Heart left ventricle (tissue), 16 donors: ENCODE data around the gene ARL11. TPM values are rescaled to one million over a fixed set of nuclear protein-coding genes. Genes with fewer than 3 reads are reported as not detected.

ENCODE experiments used
- ATAC-seq, 4 donors: fragments of 200-7000 bp; cut with Tn5 transposase; one replicate each; pipeline ENCODE4 v1.9.1; 2020 to 2022; ENCODE audit warnings: moderate library complexity in 4 of 4, mild to moderate bottlenecking in 3 of 4, moderate number of reproducible peaks in 1 of 4
- DNase-seq, 5 donors: peaks; one replicate each; pipeline ENCODE4 v3.0.0-alpha.2; 2020
- H3K27ac ChIP-seq, 12 donors: fragments of 200-600 bp; sonication (generic) in 4 of 12; one replicate each; pipeline versions ENCODE4 v1.5.0 to v1.8.0; 2016 to 2022; ENCODE audit warnings: mild to moderate bottlenecking in 2 of 12
- H3K27me3 ChIP-seq, 9 donors: fragments of 200-600 bp; sonication (generic) in 2 of 9; one replicate each; pipeline versions ENCODE4 v1.5.1 to v1.8.0; 2016 to 2022; ENCODE audit warnings: mild to moderate bottlenecking in 3 of 9
- H3K36me3 ChIP-seq, 9 donors: fragments of 200-600 bp; sonication (generic) in 2 of 9; one replicate each; pipeline versions ENCODE4 v1.5.0 to v1.8.0; 2018 to 2022; ENCODE audit warnings: mild to moderate bottlenecking in 2 of 9
- H3K4me1 ChIP-seq, 12 donors: fragments of 200-600 bp; sonication (generic) in 4 of 12; one replicate each; pipeline versions ENCODE4 v1.5.0 to v1.8.0; 2016 to 2022; ENCODE audit warnings: mild to moderate bottlenecking in 3 of 12
- H3K4me3 ChIP-seq, 12 donors: fragments of 200-600 bp; sonication (generic) in 4 of 12; one replicate each; pipeline versions ENCODE4 v1.5.0 to v1.8.0; 2017 to 2022; ENCODE audit warnings: mild to moderate bottlenecking in 9 of 12, moderate library complexity in 4 of 12
- H3K9me3 ChIP-seq, 12 donors: fragments of 200-600 bp; sonication (generic) in 4 of 12; one replicate each; pipeline versions ENCODE4 v1.5.0 to v1.8.0; 2016 to 2022; ENCODE audit warnings: mild to moderate bottlenecking in 1 of 12
- POLR2A ChIP-seq, 2 donors: fragments of 450-650 bp; IDR thresholded peaks; one replicate each; pipeline ENCODE4 v1.6.1; 2017; ENCODE audit warnings: antibody characterized with exemption in 2 of 2, mild to moderate bottlenecking in 2 of 2, moderate library complexity in 2 of 2
- WGBS, 4 donors: extraction: QIAGEN DNeasy Blood & Tissue Kit in 2 of 4; methylation state at CpG; one replicate each; pipeline versions ENCODE4 v1.1.5 to v1.1.7; 2013 to 2018; 5-methylcytosine and 5-hydroxymethylcytosine counted together
- intact Hi-C, 10 donors: fragments of 100-400 bp; cut with DNase I; formaldehyde crosslinking; loops; one replicate each; pipeline versions ENCODE4 v1.11.1 to v1.14.2; 2022
- long read RNA-seq, 3 donors: library from polyadenylated mRNA; unstranded; transcript quantifications; one replicate each; pipeline ENCODE4 v2.0.0, GENCODE V29; 2020 to 2021
- polyA plus RNA-seq, 2 donors: library from polyadenylated mRNA; stranded (reverse); fragments of 200-250 nt; gene quantifications; one replicate each; pipeline ENCODE4 v1.2.3, GENCODE V29; 2013
- total RNA-seq, 9 donors: library from RNA; depleted of rRNA in 2 of 9; stranded (reverse); fragments of >200 nt in 2 of 9; fragmentation: NEBNext Ultra II Directional in 3 of 9; extraction: Animal tissue kit (Norgen Biotek cat#: 25700) in 3 of 9; gene quantifications; one replicate each; pipeline versions ENCODE4 v1.1.0 to v1.2.4, GENCODE V29; 2016 to 2023
- TF ChIP-seq, protein P1 (sequence below), 12 donors: fragments of 200-600 bp; sonication (generic) in 4 of 12; IDR thresholded peaks; one replicate each; pipeline versions ENCODE4 v1.5.0 to v1.8.0; 2018 to 2022; ENCODE audit warnings: antibody characterized with exemption in 12 of 12, mild to moderate bottlenecking in 5 of 12
- donor health status: ischemic (EF 13 %, LVEDD 7.1; RV severe dilation, severe dysfunction).
- donor health status: healthy with polysubstance abuse.
- donor health status: DM: no; HTN: yes; CAD: no.
- donor health status: DM: no; HTN: no; CAD: no.
- donor health status: ischemic (EF 25% LVEDD 6.9; RV normal size, moderate dysfunction).
- donor health status: ischemic (EF 25% LVEDD 5.7; RV mildly dilated, moderate dysfunction).
- donor health status: healthy.
- donor health status: DM: yes; HTN: yes; CAD: no.
- donor health status: ischemic (EF 35%, LVEDD 5.7; RV mildly dilated, moderate dysfunction).
- donor health status: nonischemic (EF 11% LVEDD 7.7; RV severe dilation, severe dysfunction).
- donor health status: DM: yes; HTN: yes; CAD: no.
- donor health status: PGD.
- donor health status: ischemic (EF 29% LVEDD 5.4; RV normal size, mild dysfunction).
- donor health status: nonischemic (EF 23%, LVEDD 6.1; RV moderate dilation, normal function).

ARL11 gene
- 1 to 10 TPM in 1 of 9 donors, under 1 TPM in 8; 0.13 to 3.0 (median 0.30) TPM for total RNA-seq
- under 1 TPM; 0.32 to 0.34 TPM for polyA plus RNA-seq
- long read RNA-seq, donor 1, result 0 reads
- long read RNA-seq, donor 2, result 0 reads
- long read RNA-seq, donor 3, partial matches to known transcripts, result 0 of 1 reads
- long read RNA-seq, donor 3, other reads (novel, unspliced or antisense), result 0 of 1 reads

DNA sequence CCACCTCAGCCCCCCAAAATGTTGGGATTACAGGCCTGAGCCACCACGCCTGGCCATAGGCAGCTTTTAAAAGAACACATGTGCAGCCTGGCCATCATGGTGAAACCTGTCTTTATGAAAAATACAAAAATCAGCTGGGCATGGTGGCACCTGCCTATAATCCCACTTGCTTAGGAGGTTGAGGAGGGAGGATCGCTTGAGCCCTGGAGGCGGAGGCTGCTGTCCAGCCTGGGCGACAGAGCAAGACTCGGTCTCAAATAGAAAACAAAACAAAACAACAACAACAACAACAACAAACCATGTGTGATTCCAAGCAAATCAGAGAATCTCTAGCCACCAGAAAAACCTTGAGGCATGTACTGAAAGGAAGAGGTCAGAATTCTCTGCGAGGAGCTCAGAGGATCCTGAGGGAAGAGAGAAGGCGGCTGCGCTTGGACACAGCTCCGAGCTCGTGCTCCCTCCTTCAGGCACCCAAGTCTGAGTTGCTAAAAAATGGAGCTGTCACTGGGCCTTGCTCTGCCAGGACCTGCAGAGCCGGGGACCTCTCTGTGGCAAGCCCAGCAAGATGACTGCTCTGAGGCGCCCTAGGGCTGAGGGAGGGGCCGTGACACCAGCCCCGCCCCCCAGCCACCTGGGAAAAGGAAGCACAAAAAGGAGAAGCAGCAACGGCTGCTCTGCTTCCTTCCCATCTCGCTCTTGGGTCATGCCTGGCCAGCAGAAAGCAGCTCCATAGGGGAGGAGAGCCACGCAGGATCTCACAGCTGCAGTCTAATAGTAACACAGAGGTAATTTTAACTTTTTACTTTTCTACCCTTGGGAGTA, at the start of gene ARL11:
Gene ARL11, plus strand, starts transcription at position 677 of the 822 bp plus-strand sequence. CDS start 1,941 bp downstream, outside the sequence.
- H3K36me3 ChIP-seq, result no peaks in the 10 kb centered on the region
- WGBS, 4 donors, result 46 to 53% (median 49%) methylated on average over 17 of the region's 17 CpGs
- peak within 1 kb of the TSS in 7 of 12 donors; percentile 4 to 83 (median 9) for H3K27ac ChIP-seq
- peak; percentile 47 to 81 (median 68) for DNase-seq
- H3K9me3 ChIP-seq, result no peaks in the 10 kb centered on the region
- H3K4me1 ChIP-seq, result peaks cover 0 to 51% (median 15%) of the 10 kb centered on the region in 12 donors
- ATAC-seq, result peak; percentile 25 to 68 (median 50)
- H3K4me3 ChIP-seq, result peak within 1 kb of the TSS in 8 of 12 donors; percentile 8 to 61 (median 18)
- H3K27me3 ChIP-seq, result no peaks in the 10 kb centered on the region
- intact Hi-C loops, result no loop called here
- TF ChIP-seq POLR2A (IDR thresholded peaks at IDR 0.05), result no peak
- TF ChIP-seq, protein P1, sequence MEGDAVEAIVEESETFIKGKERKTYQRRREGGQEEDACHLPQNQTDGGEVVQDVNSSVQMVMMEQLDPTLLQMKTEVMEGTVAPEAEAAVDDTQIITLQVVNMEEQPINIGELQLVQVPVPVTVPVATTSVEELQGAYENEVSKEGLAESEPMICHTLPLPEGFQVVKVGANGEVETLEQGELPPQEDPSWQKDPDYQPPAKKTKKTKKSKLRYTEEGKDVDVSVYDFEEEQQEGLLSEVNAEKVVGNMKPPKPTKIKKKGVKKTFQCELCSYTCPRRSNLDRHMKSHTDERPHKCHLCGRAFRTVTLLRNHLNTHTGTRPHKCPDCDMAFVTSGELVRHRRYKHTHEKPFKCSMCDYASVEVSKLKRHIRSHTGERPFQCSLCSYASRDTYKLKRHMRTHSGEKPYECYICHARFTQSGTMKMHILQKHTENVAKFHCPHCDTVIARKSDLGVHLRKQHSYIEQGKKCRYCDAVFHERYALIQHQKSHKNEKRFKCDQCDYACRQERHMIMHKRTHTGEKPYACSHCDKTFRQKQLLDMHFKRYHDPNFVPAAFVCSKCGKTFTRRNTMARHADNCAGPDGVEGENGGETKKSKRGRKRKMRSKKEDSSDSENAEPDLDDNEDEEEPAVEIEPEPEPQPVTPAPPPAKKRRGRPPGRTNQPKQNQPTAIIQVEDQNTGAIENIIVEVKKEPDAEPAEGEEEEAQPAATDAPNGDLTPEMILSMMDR (IDR thresholded peaks at IDR 0.05), result no peak

DNA sequence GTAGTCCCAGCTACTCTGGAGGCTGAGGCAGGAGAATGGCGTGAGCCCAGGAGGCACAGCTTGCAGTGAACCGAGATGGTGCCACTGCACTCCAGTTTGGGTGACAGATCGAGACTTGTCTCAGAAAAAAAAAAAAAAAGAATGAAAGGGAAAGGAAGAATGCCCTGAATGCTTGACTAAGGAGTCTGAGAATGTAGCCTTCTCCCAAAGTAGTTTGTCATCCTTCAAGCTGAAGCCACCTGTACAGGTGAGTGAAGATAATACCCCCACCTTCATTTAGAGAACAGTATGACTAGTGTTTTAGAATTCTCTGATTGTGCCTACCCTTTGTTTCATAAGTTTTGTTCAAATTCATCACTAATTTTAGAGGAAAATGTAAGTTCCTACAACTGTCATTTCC, 48.8 kb upstream of the ARL11 start:
- Histone ChIP-seq H3K4me1 (peaks cover 0 to 32% (median 13%) of the 10 kb centered on the region in 12 donors), H3K27ac (no peak overlapping the region), H3K36me3 (peaks cover 0 to 47% (median 20%) of the 10 kb centered on the region in 9 donors), H3K27me3 (no peaks in the 10 kb centered on the region), H3K4me3 (no peak overlapping the region), H3K9me3 (no peaks in the 10 kb centered on the region)
- intact Hi-C loops, result no loop called here
- ATAC-seq (no peak), DNase-seq (no peak)
- TF ChIP-seq, protein P1 (IDR thresholded peaks at IDR 0.05), result no peak
- TF ChIP-seq POLR2A (IDR thresholded peaks at IDR 0.05), result no peak
- 79 to 100% (median 81%) methylated on average over 3 of the region's 3 CpGs for WGBS, 4 donors

DNA sequence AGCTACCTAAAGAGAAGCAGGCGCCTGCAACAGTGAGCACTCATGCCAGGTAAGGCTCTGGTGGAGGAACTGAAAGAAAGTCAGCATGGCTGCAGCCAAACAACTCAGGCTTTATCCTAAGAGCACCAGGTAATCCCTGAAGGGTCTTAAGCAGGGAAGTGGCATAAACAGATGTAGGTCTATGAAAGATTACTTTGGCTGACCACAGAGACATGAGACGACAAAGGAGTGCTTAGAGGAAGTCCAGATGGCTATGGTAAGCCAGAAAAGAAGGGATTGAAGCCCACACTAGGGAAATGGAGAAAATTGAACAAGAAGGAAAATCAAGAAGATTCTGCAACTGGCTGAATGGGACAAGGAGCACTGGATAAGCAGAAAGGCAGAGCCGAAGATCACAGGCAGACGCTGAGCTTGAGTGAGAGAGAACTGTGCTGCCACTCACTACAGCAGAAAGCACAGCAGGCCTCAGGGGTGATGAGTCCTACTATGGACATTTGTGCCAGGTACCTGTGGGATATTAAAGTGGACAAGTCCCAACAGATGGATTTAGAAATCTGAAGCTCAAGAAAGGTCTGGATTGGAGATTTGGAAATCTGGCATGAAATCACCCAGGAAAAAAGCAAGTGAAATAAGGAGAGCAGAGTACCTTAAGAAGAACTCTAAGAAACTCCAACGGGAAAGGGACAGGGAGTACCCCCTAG, 47.2 kb upstream of the ARL11 start:
- Histone ChIP-seq H3K4me1 (peaks cover 0 to 38% (median 18%) of the 10 kb centered on the region in 12 donors), H3K27me3 (no peaks in the 10 kb centered on the region), H3K9me3 (no peaks in the 10 kb centered on the region), H3K36me3 (peaks cover 0 to 47% (median 20%) of the 10 kb centered on the region in 9 donors), H3K27ac (no peak overlapping the region), H3K4me3 (no peak overlapping the region)
- DNase-seq (no peak), ATAC-seq (no peak)
- TF ChIP-seq, protein P1 (IDR thresholded peaks at IDR 0.05), result no peak
- TF ChIP-seq POLR2A (IDR thresholded peaks at IDR 0.05), result no peak
- WGBS, 4 donors, result 81 to 92% (median 90%) methylated on average over 5 of the region's 5 CpGs
- intact Hi-C loops, result loop anchor here in 3 of 10 donors (10.0 kb wide), 2 partner anchors 86 to 136 kb away; partner anchors contain the start of genes PHF11 (in 2 of the 3), CAB39L (in 1 of the 3) and SETDB2 (in 1 of the 3)
